ENCODE data around the gene UGT1A9.

DNA sequence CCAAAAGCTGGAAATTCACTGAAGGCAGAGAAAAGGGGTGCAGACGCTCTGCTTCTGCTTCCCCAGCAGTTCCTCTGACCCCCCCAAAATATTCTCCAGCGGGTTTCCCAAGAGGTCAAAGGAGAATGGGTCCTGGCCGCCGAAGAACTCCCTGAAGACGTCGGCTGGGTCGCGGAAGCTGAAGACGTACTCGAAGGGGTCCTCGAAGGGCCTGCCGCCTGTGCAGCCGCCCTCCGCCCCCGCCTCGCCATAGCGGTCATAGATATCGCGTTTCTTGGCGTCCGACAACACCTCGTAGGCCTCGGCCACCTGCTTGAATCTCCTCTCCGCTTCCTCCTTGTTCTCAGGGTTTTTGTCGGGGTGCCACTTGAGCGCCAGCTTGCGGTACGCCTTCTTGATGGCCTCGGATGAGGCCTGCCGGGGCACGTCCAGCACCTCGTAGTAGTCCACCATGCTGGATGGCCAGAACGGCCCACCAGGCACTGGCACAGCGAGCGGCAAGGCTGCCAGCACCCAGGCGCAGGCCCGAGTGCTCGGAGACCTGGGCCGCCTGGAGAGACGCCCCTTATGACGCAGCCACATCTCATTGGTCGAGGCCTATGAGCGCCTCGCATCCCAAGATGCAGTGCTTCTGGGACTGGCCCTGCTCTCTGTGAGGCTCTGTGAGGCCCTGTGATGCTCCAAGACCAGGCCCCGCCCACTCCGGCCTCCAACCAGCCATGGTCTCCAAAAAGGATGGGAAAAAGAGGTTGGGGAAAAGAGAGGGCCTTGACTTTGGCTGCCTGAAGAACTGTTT is 72.0 kb downstream of the UGT1A9 start:
- no peak for TF ChIP-seq POLR2AphosphoS5 (IDR thresholded peaks at IDR 0.05; ENCODE audit: low read depth, low read length)
- TF ChIP-seq, protein P1, sequence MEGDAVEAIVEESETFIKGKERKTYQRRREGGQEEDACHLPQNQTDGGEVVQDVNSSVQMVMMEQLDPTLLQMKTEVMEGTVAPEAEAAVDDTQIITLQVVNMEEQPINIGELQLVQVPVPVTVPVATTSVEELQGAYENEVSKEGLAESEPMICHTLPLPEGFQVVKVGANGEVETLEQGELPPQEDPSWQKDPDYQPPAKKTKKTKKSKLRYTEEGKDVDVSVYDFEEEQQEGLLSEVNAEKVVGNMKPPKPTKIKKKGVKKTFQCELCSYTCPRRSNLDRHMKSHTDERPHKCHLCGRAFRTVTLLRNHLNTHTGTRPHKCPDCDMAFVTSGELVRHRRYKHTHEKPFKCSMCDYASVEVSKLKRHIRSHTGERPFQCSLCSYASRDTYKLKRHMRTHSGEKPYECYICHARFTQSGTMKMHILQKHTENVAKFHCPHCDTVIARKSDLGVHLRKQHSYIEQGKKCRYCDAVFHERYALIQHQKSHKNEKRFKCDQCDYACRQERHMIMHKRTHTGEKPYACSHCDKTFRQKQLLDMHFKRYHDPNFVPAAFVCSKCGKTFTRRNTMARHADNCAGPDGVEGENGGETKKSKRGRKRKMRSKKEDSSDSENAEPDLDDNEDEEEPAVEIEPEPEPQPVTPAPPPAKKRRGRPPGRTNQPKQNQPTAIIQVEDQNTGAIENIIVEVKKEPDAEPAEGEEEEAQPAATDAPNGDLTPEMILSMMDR (IDR thresholded peaks at IDR 0.05) = no peak
- TF ChIP-seq, protein P2, sequence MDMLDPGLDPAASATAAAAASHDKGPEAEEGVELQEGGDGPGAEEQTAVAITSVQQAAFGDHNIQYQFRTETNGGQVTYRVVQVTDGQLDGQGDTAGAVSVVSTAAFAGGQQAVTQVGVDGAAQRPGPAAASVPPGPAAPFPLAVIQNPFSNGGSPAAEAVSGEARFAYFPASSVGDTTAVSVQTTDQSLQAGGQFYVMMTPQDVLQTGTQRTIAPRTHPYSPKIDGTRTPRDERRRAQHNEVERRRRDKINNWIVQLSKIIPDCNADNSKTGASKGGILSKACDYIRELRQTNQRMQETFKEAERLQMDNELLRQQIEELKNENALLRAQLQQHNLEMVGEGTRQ (IDR thresholded peaks at IDR 0.05; ENCODE audit: borderline replicate concordance, low read depth, low read length) = no peak
- TF ChIP-seq, protein P3, sequence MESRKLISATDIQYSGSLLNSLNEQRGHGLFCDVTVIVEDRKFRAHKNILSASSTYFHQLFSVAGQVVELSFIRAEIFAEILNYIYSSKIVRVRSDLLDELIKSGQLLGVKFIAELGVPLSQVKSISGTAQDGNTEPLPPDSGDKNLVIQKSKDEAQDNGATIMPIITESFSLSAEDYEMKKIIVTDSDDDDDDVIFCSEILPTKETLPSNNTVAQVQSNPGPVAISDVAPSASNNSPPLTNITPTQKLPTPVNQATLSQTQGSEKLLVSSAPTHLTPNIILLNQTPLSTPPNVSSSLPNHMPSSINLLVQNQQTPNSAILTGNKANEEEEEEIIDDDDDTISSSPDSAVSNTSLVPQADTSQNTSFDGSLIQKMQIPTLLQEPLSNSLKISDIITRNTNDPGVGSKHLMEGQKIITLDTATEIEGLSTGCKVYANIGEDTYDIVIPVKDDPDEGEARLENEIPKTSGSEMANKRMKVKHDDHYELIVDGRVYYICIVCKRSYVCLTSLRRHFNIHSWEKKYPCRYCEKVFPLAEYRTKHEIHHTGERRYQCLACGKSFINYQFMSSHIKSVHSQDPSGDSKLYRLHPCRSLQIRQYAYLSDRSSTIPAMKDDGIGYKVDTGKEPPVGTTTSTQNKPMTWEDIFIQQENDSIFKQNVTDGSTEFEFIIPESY (IDR thresholded peaks at IDR 0.05; ENCODE audit: borderline replicate concordance, low read depth) = no peak
